GM18951 (cell line): ENCODE measurements around the gene CNNM2.

Experiments used
- POLR2A ChIP-seq: IDR thresholded peaks from 4 replicates; pipeline ENCODE4 v1.6.1; 2011; ENCODE audit warnings: mild to moderate bottlenecking; ENCODE audit not compliant: insufficient read length, insufficient read depth; ENCODE audit errors: extremely low read depth
- in situ Hi-C: fragments of 300-500 bp; cut with MboI; formaldehyde crosslinking; loops from one replicate; pipeline ENCODE4 v1.12.0; 2022; ENCODE audit warnings: low sequenced_read_pairs, mixed read lengths, inconsistent platforms; ENCODE audit not compliant: unreplicated experiment

The CNNM2 gene

DNA sequence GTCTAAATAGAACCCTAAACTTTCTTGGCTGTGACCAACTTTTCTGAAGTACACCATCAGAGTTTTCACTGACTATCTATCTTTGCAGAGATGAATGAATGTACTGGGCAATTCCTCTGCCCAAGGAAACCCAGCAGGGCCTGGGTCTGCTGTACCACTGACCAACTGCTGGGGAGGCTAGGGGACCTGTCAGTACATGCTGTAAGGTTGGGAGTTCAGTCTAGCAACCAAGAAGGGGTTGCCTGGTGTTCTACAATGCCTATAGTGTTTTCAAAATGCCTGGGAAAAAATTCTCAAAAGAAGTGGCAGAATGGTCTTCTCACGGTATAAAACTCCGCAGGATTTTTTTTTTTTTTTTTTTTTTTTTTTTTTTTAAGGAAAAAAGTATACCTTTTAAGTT lies 168.7 kb downstream of the CNNM2 start:
- no peak for TF ChIP-seq POLR2A
- in situ Hi-C loops: no loop called here

DNA sequence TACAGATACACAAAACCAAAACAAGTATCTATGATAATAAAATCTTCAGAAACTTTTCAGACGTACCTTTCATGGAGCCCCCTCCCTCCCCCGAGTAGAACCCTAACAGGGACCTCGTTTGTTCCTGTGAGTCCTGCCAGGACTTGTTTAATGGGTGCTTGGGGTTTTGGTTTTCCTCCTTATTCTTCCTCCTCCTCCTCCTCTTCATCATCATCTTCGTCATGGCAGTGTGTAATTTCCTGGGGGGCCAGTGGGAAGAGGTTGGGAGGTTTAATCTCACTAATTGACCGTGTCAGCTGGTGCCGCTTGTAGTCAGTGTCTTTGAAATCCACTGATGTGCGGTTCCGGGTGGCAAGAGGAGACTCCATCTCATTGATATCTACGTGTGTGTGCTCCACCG lies 171.4 kb downstream of the CNNM2 start:
- in situ Hi-C loops: no loop called here
- TF ChIP-seq POLR2A: no peak

DNA sequence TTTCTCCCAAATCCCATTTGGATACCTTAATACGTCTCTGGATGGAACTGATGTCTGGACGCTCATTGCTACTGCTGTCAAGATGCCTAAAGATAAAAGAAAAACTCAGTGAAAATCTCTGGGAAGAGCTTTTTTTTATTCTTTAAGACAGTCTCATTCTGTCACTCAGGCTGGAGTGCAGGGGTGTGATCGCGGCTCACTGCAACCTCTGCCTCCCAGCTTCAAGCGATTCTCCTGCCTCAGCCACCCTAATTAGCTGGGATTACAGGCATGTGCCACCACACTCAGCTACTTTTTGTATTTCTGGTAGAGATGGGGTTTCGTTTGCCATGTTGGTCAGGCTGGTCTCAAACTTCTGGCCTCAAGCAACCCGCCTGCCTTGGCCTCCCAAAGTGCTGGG lies 172.8 kb downstream of the CNNM2 start:
- TF ChIP-seq POLR2A: no peak
- in situ Hi-C loops: no loop called here

DNA sequence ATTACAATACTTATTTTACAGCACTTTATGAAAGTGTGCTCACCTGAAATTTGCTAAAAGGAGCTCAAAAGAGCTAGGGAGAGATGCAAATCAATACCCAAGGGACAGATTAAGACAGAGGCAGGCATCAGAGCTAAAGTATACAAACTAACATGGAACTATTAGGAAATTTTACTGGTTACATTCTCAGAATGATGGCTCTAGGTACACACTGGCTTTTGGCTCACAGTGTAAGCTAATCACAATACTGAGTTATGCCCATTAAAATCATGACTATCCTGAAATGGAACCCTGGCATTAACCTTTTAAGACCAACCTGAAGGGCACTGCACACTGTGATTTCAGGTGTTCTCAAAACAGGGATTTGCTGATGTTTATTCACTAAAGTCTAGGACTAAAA lies 176.9 kb downstream of the CNNM2 start:
- in situ Hi-C loops: no loop called here
- TF ChIP-seq POLR2A: no peak

DNA sequence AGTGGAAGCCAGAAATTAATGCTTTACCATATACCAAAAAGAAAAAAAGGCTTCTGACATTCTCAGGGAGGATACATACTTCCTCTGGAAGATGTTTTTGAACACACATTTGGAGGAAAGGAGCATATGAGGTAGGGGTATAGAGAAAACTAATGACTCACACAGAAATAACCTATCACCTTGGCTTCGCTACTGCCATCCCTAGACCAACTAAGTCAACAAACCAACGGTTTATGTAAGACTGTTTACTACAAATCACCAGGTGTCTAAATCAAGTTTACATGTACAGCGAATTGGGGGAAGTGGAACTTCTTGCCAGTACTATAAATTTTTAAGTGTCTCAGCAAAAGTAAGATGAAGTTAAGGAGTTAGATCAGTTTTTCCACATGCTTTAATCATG lies 178.0 kb downstream of the CNNM2 start:
- TF ChIP-seq POLR2A: no peak
- in situ Hi-C loops: no loop called here

DNA sequence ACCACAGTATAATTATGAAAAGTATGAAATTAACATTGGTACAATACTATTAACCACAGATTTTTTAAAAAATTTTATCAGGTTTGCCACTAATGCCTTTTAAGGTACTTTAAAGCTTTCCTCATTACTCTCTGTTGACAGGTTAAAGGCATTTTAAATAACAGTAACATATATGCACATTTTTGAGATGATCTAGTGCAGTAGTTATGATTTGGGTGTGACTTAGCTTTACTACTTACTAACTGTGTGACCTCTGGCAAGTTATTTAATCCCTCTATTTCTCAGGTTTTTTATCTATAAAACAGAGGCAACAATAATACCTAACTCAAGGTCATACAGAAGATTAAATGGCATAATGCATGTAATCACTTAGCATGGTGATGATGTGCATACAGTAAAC lies 180.1 kb downstream of the CNNM2 start:
- no peak for TF ChIP-seq POLR2A
- in situ Hi-C loops: no loop called here

DNA sequence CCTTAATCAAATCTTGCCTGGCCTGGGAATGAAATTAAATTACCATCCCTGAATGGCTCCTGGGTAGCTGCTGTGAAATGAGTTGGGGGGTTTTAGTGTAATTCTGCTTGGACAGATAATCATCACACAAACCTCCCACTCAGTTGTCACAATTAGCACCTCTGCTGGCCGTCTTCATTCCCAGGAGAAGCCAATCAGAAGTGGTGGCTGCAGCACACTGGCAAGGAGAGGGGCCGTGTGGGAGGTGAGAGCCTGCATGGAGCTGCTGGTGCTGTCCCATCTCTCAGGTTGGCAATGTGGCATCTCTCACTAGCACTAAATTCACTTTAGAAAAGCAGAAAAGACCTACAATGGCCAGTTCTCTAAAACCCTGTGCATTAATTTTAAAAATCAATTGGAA lies 182.5 kb downstream of the CNNM2 start:
- in situ Hi-C loops: no loop called here
- no peak for TF ChIP-seq POLR2A

DNA sequence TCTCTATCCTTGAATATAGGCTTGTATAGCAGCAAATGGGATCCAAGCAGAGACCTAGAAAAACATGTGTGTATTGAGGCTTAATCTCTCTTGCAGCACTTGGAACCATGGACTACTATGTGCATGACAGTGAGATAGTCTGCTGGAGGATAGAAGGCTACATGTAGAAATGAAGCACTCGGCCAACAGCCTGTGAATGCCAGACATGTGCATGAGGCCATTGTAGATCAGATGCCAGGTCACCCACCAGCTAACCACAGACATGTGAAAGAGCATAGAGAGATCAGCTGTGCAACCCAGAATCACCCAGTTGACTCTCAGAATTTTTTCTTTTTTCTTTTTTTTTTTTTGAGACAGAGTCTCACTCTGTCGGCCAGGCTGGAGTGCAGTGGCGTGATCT lies 184.1 kb downstream of the CNNM2 start:
- in situ Hi-C loops: no loop called here
- no peak for TF ChIP-seq POLR2A

DNA sequence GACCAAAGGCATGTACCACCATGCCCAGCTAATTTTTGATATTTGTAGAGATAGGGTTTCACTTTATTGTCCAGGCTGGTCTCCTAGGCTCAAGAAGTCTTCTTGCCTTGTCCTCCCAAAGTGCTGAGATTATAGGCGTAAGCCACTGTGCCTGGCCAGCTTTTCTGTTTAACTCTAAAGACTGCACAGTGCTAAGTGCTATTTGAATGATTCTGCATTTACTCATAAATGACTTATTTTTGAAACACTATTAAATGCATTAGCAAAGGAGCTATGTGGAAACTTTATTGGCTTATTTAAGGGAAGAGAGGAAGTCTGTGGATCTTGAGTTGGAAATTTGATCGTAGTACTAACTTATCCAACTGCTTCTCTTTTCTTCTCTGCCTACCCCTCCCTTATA lies 185.9 kb downstream of the CNNM2 start:
- no peak for TF ChIP-seq POLR2A
- in situ Hi-C loops: no loop called here

DNA sequence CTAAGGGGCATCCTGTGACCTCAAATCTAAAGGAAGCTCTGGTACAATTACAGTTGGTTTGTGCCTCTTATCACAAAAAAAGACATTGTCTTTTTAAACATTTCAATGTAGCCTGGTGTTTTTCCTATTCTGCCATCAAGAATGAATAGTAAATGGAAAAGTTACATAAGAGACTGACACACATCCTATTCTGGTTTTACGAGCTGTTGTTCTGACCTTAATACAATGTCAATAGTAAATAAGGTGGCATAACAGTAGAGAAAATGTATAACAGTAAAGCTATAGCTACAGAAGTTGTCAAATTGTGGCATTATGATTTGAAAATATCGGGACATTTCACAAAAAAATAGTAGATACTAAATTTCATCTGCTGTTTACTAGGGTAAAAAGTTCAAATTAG lies 186.6 kb downstream of the CNNM2 start:
- in situ Hi-C loops: no loop called here

DNA sequence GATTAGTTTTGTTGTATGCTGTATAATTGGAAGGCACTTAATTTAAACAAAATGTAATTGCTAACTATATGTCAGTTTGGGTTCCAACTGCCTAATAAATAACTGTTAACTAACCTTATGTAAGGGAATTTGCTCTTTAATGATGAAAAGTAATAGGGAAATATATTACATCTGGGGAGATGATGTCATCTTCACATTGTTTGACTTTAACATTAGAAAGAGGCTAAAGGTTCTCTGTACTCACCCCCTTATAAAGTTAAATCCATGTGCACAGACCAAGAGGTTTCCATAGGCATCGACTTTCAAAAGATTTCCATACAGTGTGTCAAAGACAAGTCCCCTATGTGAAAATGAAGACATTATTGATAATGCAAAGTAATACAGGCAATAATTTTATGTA lies 187.4 kb downstream of the CNNM2 start:
- in situ Hi-C loops: no loop called here
- TF ChIP-seq POLR2A: no peak

More for the DNA sequence above, 186.6 kb downstream of the CNNM2 start:
- TF ChIP-seq POLR2A: no peak

DNA sequence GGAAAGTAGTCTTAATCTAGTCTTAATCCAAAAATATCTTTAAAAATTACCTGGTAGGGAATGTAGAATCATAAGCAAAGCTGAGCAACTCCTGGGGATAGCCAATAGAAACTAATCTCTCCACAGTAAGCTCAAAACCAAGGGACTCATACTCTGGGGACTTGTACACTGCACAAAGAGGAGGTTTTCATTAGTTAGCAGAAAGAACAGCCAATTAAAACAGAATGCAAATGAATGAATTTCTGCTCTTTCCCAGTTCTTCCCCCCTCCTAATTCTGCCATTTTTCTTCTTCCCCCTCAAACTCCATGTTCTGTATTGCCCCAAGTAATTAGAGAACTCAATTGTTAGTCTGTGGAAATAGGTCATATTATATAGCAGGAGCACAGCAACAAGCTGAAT lies 188.4 kb downstream of the CNNM2 start:
- in situ Hi-C loops: no loop called here
- no peak for TF ChIP-seq POLR2A

DNA sequence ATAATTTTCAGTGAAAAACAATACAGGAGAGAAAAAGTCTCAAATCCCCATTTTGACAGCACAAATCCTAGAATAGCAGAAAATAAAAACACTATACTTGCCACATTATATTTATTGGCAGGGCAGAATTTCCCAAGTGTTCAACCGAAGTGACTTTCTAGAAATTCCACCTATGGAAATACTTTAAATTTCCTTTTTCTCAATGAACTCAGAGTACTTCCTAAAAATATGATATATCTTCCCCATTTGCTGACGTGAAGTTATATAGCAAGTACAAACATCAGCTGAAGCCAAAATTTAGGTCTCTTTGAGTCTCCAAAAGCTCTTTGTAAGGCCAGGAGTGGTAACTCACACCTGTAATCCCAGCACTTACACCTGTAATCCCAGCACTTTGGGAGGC lies 191.7 kb downstream of the CNNM2 start:
- in situ Hi-C loops: no loop called here
- no peak for TF ChIP-seq POLR2A

DNA sequence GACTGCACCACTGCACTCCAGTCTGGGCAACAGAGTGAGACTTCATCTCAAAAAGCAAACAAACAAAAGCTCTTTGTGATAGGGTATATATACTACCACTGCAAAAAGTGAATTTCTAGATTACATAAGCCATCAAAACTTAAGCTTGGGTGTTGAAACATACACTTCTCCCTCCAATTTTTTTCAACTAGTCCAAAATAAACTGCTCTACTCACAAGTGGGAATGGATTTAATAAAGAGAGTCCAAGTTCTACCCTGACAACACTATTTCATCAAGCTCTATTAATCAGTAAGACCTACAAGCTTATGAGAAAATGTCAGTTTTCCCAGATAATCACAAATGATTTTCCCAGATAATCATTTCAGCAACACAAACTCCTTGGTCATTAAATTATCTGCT lies 192.3 kb downstream of the CNNM2 start:
- in situ Hi-C loops: no loop called here
- no peak for TF ChIP-seq POLR2A

DNA sequence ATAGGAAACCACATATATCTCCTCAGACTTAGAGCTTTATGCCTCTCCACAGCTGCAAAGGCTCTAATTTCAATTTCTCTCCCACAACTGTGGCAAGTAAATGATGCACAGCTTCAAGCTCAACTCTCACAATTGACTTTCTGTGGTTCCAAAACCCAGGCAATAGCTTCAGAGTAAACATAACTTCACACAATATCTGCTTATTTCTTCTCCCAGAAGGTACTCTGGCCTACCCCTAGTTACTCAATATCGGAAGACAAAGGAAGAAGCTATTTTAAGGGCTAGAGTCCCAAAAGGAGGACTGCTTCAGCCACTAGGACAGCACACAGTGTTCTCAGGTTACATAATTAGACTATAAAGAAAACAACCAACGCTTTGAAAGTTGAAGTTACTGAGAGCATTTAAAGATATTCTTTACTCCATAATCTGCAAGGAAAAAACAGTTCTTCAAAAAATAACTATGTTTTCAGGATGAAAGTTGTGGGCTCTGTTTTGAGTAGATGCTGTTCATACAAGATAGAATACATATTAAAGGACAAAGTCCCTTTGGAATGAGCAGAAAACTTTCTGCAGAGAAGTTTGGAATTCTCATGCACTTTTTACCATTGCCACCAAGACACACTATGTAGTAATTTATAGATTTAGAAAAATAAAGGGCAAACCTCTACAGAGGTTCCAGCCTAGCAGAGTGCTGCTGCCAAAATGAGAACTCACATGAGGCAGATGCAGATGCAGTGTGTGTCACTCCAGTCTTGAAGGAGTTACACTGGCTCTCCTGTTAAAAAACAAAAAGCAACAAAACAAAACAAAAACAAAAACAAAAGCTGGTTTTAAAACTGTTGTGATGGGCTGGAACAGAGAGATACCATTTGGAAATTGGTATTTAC lies 193.2 kb downstream of the CNNM2 start:
- no peak for TF ChIP-seq POLR2A
- in situ Hi-C loops: no loop called here
